HepG2 (cell line): Measurements from ENCODE around the gene EPDR1. TPM values are rescaled to one million over a fixed set of nuclear protein-coding genes. Genes with fewer than 3 reads are reported as not detected.
A peak's percentile ranks its signal among the peaks of the same experiment; 100 is the strongest.

ENCODE experiments used
- BRF2 ChIP-seq: sonication (generic); formaldehyde crosslinking; IDR thresholded peaks from 2 replicates; pipeline ENCODE4 v1.8.1; 2022; ENCODE audit warnings: mild to moderate bottlenecking, missing genetic modification reagents
- FOXA3 ChIP-seq: IDR thresholded peaks from 2 replicates; pipeline ENCODE4 v1.6.1; 2016; ENCODE audit warnings: missing genetic modification reagents, missing compliant biosample characterization
- HMGXB4 ChIP-seq, 2 experiments: sonication (generic) in 1 of 2; formaldehyde crosslinking in 1 of 2; IDR thresholded peaks; 2 replicates each; pipeline versions ENCODE4 v1.4.0 to v1.6.1; 2018 to 2020; ENCODE audit warnings: missing genetic modification reagents in 2 of 2, borderline replicate concordance in 1 of 2, low read depth in 1 of 2, mild to moderate bottlenecking in 1 of 2, missing biosample characterization in 1 of 2
- IKZF5 ChIP-seq: IDR thresholded peaks from 2 replicates; pipeline ENCODE4 v1.6.1; 2018; ENCODE audit warnings: missing genetic modification reagents, mild to moderate bottlenecking, missing compliant biosample characterization
- RFX1 ChIP-seq: fragments of 450-650 bp; IDR thresholded peaks from 2 replicates; pipeline ENCODE4 v1.6.1; 2017
- SOX13 ChIP-seq, 3 experiments: fragments of 450-650 bp in 1 of 3; sonication (generic) in 1 of 3; formaldehyde crosslinking in 1 of 3; IDR thresholded peaks in 2 of 3; conservative IDR thresholded peaks in 1 of 3; 2 replicates each; pipeline versions ENCODE4 v1.5.0 to v1.6.1; 2016 to 2020; ENCODE audit warnings: antibody characterized with exemption in 1 of 3, mild to moderate bottlenecking in 1 of 3, missing compliant biosample characterization in 1 of 3, missing genetic modification reagents in 1 of 3, moderate library complexity in 1 of 3
- SRF ChIP-seq: IDR thresholded peaks from 2 replicates; pipeline ENCODE4 v1.6.1; 2011; ENCODE audit warnings: mild to moderate bottlenecking, low read depth, low read length, moderate library complexity
- STAG1 ChIP-seq: sonication (generic); formaldehyde crosslinking; IDR thresholded peaks from 2 replicates; pipeline ENCODE4 v1.4.0; 2020; ENCODE audit warnings: missing genetic modification reagents
- TBX3 ChIP-seq: fragments of 450-650 bp; IDR thresholded peaks from 2 replicates; pipeline ENCODE4 v1.6.1; 2017; ENCODE audit warnings: antibody characterized with exemption, mild to moderate bottlenecking, inconsistent platforms, borderline replicate concordance
- TEAD2 ChIP-seq: sonication (generic); formaldehyde crosslinking; IDR thresholded peaks from 2 replicates; pipeline ENCODE4 v1.9.0; 2021; ENCODE audit warnings: missing genetic modification reagents
- XBP1 ChIP-seq: sonication (generic); formaldehyde crosslinking; IDR thresholded peaks from 2 replicates; pipeline ENCODE4 v1.5.0; 2020; ENCODE audit warnings: missing genetic modification reagents
- ZBTB46 ChIP-seq: sonication (generic); formaldehyde crosslinking; IDR thresholded peaks from 2 replicates; pipeline ENCODE4 v1.4.0; 2020; ENCODE audit warnings: mild to moderate bottlenecking, missing genetic modification reagents, borderline replicate concordance
- ZNF556 ChIP-seq: sonication (generic); formaldehyde crosslinking; IDR thresholded peaks from 2 replicates; pipeline ENCODE4 v1.4.0; 2020; ENCODE audit warnings: mild to moderate bottlenecking, missing genetic modification reagents, borderline replicate concordance
- ZSCAN12 ChIP-seq: sonication (generic); formaldehyde crosslinking; IDR thresholded peaks from 2 replicates; pipeline ENCODE4 v1.9.0; 2021; ENCODE audit warnings: mild to moderate bottlenecking, missing genetic modification reagents
- polyA plus RNA-seq, 8 experiments: library from polyadenylated mRNA; depleted of rRNA in 3 of 8; stranded (reverse) in 7 of 8; unstranded in 1 of 8; fragments of >200 nt; fragmentation: Illumina TruSeq in 4 of 8; extraction: Trizol in 4 of 8; gene quantifications; 2 replicates each; pipeline versions ENCODE4 v1.2.1 to v1.2.3, GENCODE V29; 2011 to 2016; ENCODE audit warnings: low read depth in 4 of 8, missing spikeins in 1 of 8, mixed read lengths in 1 of 8; ENCODE audit not compliant: insufficient read depth in 1 of 8
- total RNA-seq, 5 experiments: library from RNA; depleted of rRNA; stranded (reverse); fragments of >200 nt; fragmentation: Illumina TruSeq; extraction: Trizol; gene quantifications; 2 replicates each; pipeline ENCODE4 v1.2.3, GENCODE V29; 2016; ENCODE audit warnings: low read depth in 1 of 5
- TF ChIP-seq, protein P1 (sequence below): IDR thresholded peaks from 2 replicates; pipeline ENCODE4 v1.6.1; 2016; ENCODE audit warnings: low read depth, missing genetic modification reagents, missing compliant biosample characterization

The EPDR1 gene
- total and polyA plus RNA-seq, 2 of the 13 experiments (the other 11 are each of a cell fraction or from before 2014, with no cell fraction given): 38.3 to 50.2 TPM

- TF ChIP-seq HMGXB4 (CRISPR knock-in tag; IDR thresholded peaks at IDR 0.05; ENCODE audit: borderline replicate concordance in 1 of 2, low read depth in 1 of 2): peak; percentile 61 to 99
- no peak for TF ChIP-seq RFX1
- TF ChIP-seq BRF2 (CRISPR knock-in tag): peak; percentile 86; the same call in 1 of the 2 replicates
- no peak for TF ChIP-seq TEAD2
- TF ChIP-seq XBP1 (CRISPR knock-in tag): no peak
- 0 out of 2 replicates have a peak, but pooled peaks have one; percentile 49 for TF ChIP-seq ZSCAN12 (CRISPR knock-in tag)
- no peak; the same call in 1 of the 2 replicates for TF ChIP-seq ZNF556 (CRISPR knock-in tag)
- TF ChIP-seq FOXA3: no peak
- TF ChIP-seq SOX13 (IDR thresholded peaks at IDR 0.05): no peak
- TF ChIP-seq SOX13 (CRISPR knock-in tag; conservative IDR thresholded peaks at IDR 0.05 in 1 of 2, IDR thresholded peaks at IDR 0.05 in 1 of 2): peak in 1 of 2 experiments; percentile 23; a peak in 1 of 4 replicates
- TF ChIP-seq IKZF5: peak; percentile 58; the same call in 1 of the 2 replicates
- TF ChIP-seq SRF: no peak
- TF ChIP-seq, protein P1, sequence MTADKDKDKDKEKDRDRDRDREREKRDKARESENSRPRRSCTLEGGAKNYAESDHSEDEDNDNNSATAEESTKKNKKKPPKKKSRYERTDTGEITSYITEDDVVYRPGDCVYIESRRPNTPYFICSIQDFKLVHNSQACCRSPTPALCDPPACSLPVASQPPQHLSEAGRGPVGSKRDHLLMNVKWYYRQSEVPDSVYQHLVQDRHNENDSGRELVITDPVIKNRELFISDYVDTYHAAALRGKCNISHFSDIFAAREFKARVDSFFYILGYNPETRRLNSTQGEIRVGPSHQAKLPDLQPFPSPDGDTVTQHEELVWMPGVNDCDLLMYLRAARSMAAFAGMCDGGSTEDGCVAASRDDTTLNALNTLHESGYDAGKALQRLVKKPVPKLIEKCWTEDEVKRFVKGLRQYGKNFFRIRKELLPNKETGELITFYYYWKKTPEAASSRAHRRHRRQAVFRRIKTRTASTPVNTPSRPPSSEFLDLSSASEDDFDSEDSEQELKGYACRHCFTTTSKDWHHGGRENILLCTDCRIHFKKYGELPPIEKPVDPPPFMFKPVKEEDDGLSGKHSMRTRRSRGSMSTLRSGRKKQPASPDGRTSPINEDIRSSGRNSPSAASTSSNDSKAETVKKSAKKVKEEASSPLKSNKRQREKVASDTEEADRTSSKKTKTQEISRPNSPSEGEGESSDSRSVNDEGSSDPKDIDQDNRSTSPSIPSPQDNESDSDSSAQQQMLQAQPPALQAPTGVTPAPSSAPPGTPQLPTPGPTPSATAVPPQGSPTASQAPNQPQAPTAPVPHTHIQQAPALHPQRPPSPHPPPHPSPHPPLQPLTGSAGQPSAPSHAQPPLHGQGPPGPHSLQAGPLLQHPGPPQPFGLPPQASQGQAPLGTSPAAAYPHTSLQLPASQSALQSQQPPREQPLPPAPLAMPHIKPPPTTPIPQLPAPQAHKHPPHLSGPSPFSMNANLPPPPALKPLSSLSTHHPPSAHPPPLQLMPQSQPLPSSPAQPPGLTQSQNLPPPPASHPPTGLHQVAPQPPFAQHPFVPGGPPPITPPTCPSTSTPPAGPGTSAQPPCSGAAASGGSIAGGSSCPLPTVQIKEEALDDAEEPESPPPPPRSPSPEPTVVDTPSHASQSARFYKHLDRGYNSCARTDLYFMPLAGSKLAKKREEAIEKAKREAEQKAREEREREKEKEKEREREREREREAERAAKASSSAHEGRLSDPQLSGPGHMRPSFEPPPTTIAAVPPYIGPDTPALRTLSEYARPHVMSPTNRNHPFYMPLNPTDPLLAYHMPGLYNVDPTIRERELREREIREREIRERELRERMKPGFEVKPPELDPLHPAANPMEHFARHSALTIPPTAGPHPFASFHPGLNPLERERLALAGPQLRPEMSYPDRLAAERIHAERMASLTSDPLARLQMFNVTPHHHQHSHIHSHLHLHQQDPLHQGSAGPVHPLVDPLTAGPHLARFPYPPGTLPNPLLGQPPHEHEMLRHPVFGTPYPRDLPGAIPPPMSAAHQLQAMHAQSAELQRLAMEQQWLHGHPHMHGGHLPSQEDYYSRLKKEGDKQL (CRISPR knock-in tag): no peak
- no peak for TF ChIP-seq ZBTB46 (CRISPR knock-in tag)
- TF ChIP-seq STAG1 (CRISPR knock-in tag): peak; percentile 2; the same call in 1 of the 2 replicates
- TF ChIP-seq TBX3: no peak
Observed at GRCh38 chr7:37920849-37921805, 687 bp downstream of the EPDR1 start (continued).
